Liver (tissue), 9 donors: ENCODE data around the gene NIPBL. TPM values are rescaled to one million over a fixed set of nuclear protein-coding genes. Genes with fewer than 3 reads are reported as not detected.

Source experiments
- DNase-seq: peaks from one replicate; pipeline ENCODE4 v3.0.0-alpha.2; 2017; ENCODE audit warnings: low spot score
- H3K27ac ChIP-seq, 2 donors: one replicate each; pipeline ENCODE4 v1.7.0; 2013; ENCODE audit warnings: inconsistent platforms in 2 of 2, low read length in 2 of 2, control low read depth in 1 of 2, low read depth in 1 of 2, mild to moderate bottlenecking in 1 of 2
- H3K27me3 ChIP-seq, 4 donors: one replicate each; pipeline versions ENCODE4 v1.6.1 to v1.7.0; 2013; ENCODE audit warnings: low read length in 3 of 4, inconsistent platforms in 1 of 4, mild to moderate bottlenecking in 1 of 4, moderate library complexity in 1 of 4; ENCODE audit not compliant: control insufficient read depth in 4 of 4, insufficient read depth in 4 of 4
- H3K36me3 ChIP-seq, 4 donors: one replicate each; pipeline versions ENCODE4 v1.6.1 to v1.7.0; 2013; ENCODE audit warnings: low read length in 3 of 4, mild to moderate bottlenecking in 3 of 4, low read depth in 1 of 4, moderate library complexity in 1 of 4; ENCODE audit not compliant: control insufficient read depth in 4 of 4, insufficient read depth in 3 of 4
- H3K4me1 ChIP-seq, 4 donors: one replicate each; pipeline versions ENCODE4 v1.6.1 to v1.7.0; 2013; ENCODE audit warnings: low read length in 3 of 4, mild to moderate bottlenecking in 3 of 4, moderate library complexity in 1 of 4; ENCODE audit not compliant: control insufficient read depth in 4 of 4, insufficient read depth in 4 of 4
- H3K4me3 ChIP-seq, 3 donors: one replicate each; pipeline versions ENCODE4 v1.6.1 to v1.7.0; 2013; ENCODE audit warnings: low read length in 3 of 3, control low read depth in 1 of 3, low read depth in 1 of 3, mild to moderate bottlenecking in 1 of 3
- H3K9ac ChIP-seq, 2 donors: one replicate each; pipeline ENCODE4 v1.7.0; 2013; ENCODE audit warnings: low read length in 2 of 2, mild to moderate bottlenecking in 2 of 2, moderate library complexity in 2 of 2, control low read depth in 1 of 2, low read depth in 1 of 2
- H3K9me3 ChIP-seq, 4 donors: one replicate each; pipeline versions ENCODE4 v1.6.1 to v1.7.0; 2013; ENCODE audit warnings: low read length in 3 of 4; ENCODE audit not compliant: control insufficient read depth in 4 of 4
- ATF3 ChIP-seq: IDR thresholded peaks from 2 replicates; pipeline ENCODE4 v1.6.1; 2016; ENCODE audit warnings: antibody characterized with exemption
- CTCF ChIP-seq: fragments of 150-350 bp; IDR thresholded peaks from 2 replicates; pipeline ENCODE4 v1.5.1; 2017; ENCODE audit warnings: improper control_type of control experiment, low read depth, low read length; ENCODE audit not compliant: missing input control
- EGR1 ChIP-seq, 2 donors: IDR thresholded peaks; 2 replicates each; pipeline ENCODE4 v1.6.1; 2016 to 2018; ENCODE audit warnings: antibody characterized with exemption in 2 of 2, low read depth in 2 of 2
- FOXA2 ChIP-seq: IDR thresholded peaks from 2 replicates; pipeline ENCODE4 v1.6.1; 2016; ENCODE audit warnings: antibody characterized with exemption
- GABPA ChIP-seq, 2 donors: IDR thresholded peaks in 1 of 2; conservative IDR thresholded peaks in 1 of 2; 2 replicates each; pipeline ENCODE4 v1.6.1; 2016; ENCODE audit warnings: antibody characterized with exemption in 2 of 2, mild to moderate bottlenecking in 1 of 2, moderate library complexity in 1 of 2
- HNF4A ChIP-seq, 2 donors: conservative IDR thresholded peaks; 2 replicates each; pipeline ENCODE4 v1.6.1; 2016; ENCODE audit warnings: antibody characterized with exemption in 2 of 2, mild to moderate bottlenecking in 2 of 2
- HNF4G ChIP-seq: IDR thresholded peaks from 2 replicates; pipeline ENCODE4 v1.6.1; 2016; ENCODE audit warnings: antibody characterized with exemption
- JUND ChIP-seq, 2 donors: IDR thresholded peaks; 2 replicates each; pipeline ENCODE4 v1.6.1; 2016; ENCODE audit warnings: antibody characterized with exemption in 2 of 2
- MAX ChIP-seq: IDR thresholded peaks from 2 replicates; pipeline ENCODE4 v1.6.1; 2016; ENCODE audit warnings: antibody characterized with exemption
- NR2F2 ChIP-seq: IDR thresholded peaks from 2 replicates; pipeline ENCODE4 v1.6.1; 2016; ENCODE audit warnings: antibody characterized with exemption
- RAD21 ChIP-seq, 2 donors: IDR thresholded peaks; 2 replicates each; pipeline ENCODE4 v1.6.1; 2016; ENCODE audit warnings: antibody characterized with exemption in 2 of 2, mild to moderate bottlenecking in 2 of 2
- SP1 ChIP-seq: IDR thresholded peaks from 2 replicates; pipeline ENCODE4 v1.6.1; 2018; ENCODE audit warnings: antibody characterized with exemption, mild to moderate bottlenecking
- ZBTB33 ChIP-seq: IDR thresholded peaks from 2 replicates; pipeline ENCODE4 v1.6.1; 2016; ENCODE audit warnings: antibody characterized with exemption
- WGBS: extraction: QIAGEN DNeasy Blood & Tissue Kit; methylation state at CpG from one replicate; pipeline ENCODE4 v1.1.7; 2013; 5-methylcytosine and 5-hydroxymethylcytosine counted together
- polyA plus RNA-seq, 2 donors: library from polyadenylated mRNA; stranded (reverse) in 1 of 2; unstranded in 1 of 2; fragments of 200-250 nt in 1 of 2; fragments of >200 nt in 1 of 2; fragmentation: Nextera tagmentation in 1 of 2; extraction: Ambion mirVana in 1 of 2; gene quantifications; one replicate each; pipeline versions ENCODE4 v1.2.1 to v1.2.3, GENCODE V29; 2013 to 2015
- total RNA-seq, 2 donors: library from RNA; depleted of rRNA; stranded (reverse); fragments of >200 nt; gene quantifications; one replicate each; pipeline ENCODE4 v1.2.3, GENCODE V29; 2014
- donor health status: healthy.
- donor health status: healthy.
- donor health status: healthy.
- donor health status: healthy.
- donor health status: healthy.

NIPBL gene
- total and polyA plus RNA-seq, 4 donors, result 4.9 to 30.3 (median 21.0) TPM

- TF ChIP-seq ZBTB33 (no peak), CTCF (no peak)
Observed at GRCh38 chr5:36943584-36943983, 67.0 kb downstream of the NIPBL start (continued).

- Histone ChIP-seq H3K4me1 (peaks cover 0 to 7% (median 4%) of the 10 kb centered on the region in 4 donors), H3K36me3 (no peaks in the 10 kb centered on the region), H3K27ac (no peak overlapping the region), H3K4me3 (no peak overlapping the region), H3K27me3 (no peaks in the 10 kb centered on the region), H3K9me3 (no peaks in the 10 kb centered on the region), H3K9ac (no peak overlapping the region)
- 84% methylated on average over 2 of the region's 2 CpGs for WGBS
- no peak for DNase-seq
- TF ChIP-seq NR2F2 (no peak), HNF4G (no peak), SP1 (no peak), JUND (IDR thresholded peaks at IDR 0.05) (no peak)
Observed at GRCh38 chr5:36944024-36944423, 67.5 kb downstream of the NIPBL start.

GRCh38 chr5:36944607-36945225 is 68.1 kb downstream of the NIPBL start:
- TF ChIP-seq CTCF, result peak; percentile 54
- TF ChIP-seq RAD21 (IDR thresholded peaks at IDR 0.05), result peak; percentile 60 to 66
- TF ChIP-seq GABPA (IDR thresholded peaks at IDR 0.05 in 1 of 2, conservative IDR thresholded peaks at IDR 0.05 in 1 of 2), result no peak
- peak; percentile 51 for TF ChIP-seq FOXA2
- H3K27ac ChIP-seq, result no peak overlapping the region
- H3K9ac ChIP-seq, result no peak overlapping the region
- H3K36me3 ChIP-seq, result no peaks in the 10 kb centered on the region
- H3K27me3 ChIP-seq, result no peaks in the 10 kb centered on the region
- peaks cover 0 to 10% (median 7%) of the 10 kb centered on the region in 4 donors for H3K4me1 ChIP-seq
- no peak for DNase-seq
- 71% methylated on average over 4 of the region's 4 CpGs for WGBS
- no peak overlapping the region for H3K4me3 ChIP-seq
- H3K9me3 ChIP-seq, result no peaks in the 10 kb centered on the region

GRCh38 chr5:36945687-36946086 is 69.1 kb downstream of the NIPBL start:
- H3K36me3 ChIP-seq, result no peaks in the 10 kb centered on the region
- peaks cover 0 to 15% (median 12%) of the 10 kb centered on the region in 4 donors for H3K4me1 ChIP-seq
- TF ChIP-seq EGR1 (IDR thresholded peaks at IDR 0.05; ENCODE audit: low read depth in 2 of 2) (no peak), RAD21 (IDR thresholded peaks at IDR 0.05) (no peak), MAX (no peak), ATF3 (no peak), HNF4A (conservative IDR thresholded peaks at IDR 0.05) (no peak), CTCF (no peak), GABPA (IDR thresholded peaks at IDR 0.05 in 1 of 2, conservative IDR thresholded peaks at IDR 0.05 in 1 of 2) (no peak)
- DNase-seq, result no peak
- no peak overlapping the region for H3K4me3 ChIP-seq
- H3K27me3 ChIP-seq, result no peaks in the 10 kb centered on the region
- no peak overlapping the region for H3K27ac ChIP-seq
- H3K9me3 ChIP-seq, result no peaks in the 10 kb centered on the region
- no peak overlapping the region for H3K9ac ChIP-seq
